Activated CD8-positive, alpha-beta memory T cell treated with anti-CD3 and anti-CD28 coated beads, Interleukin-2, amount 50 U/mL, for 1 hour (primary cell): ENCODE measurements around the gene OR7C1.
"Not testable (repeated sequence)": the region's sequence is repeated elsewhere in the genome, so short reads cannot be mapped to it uniquely, and the experiment has no call there.

Experiments used
- DNase-seq: peaks from one replicate; pipeline ENCODE4 v3.0.0-alpha.2; 2020; ENCODE audit errors: extremely low read depth

Gene OR7C1

DNA sequence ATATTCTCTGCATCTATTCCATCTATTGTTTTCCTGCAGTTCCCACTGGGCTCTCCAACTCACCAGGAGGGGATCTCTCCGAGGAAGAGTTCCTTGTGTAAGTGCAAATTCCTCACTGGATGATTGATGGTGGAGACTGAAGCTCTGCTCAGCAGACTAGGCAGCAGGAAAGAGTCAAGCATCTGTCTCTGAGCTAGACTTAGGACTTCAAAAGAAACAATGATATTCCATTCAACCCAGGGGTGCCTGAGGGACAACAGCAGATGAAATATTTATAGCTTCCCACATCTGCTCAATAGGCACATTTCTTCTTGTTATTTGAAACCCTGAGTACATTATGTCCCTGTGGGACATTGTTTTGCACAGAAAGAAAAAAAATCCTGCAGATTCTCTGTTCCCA is at the start of gene OR7C1, which contains the start of gene OR7A5:
Gene OR7C1, minus strand, starts transcription at position 175 of the 400 bp plus-strand sequence. CDS start 35,049 bp downstream, outside the sequence.
Gene OR7A5, minus strand, starts transcription at position 175 of the 400 bp plus-strand sequence. CDS start 6,944 bp downstream, outside the sequence.
- DNase-seq = no peak

DNA sequence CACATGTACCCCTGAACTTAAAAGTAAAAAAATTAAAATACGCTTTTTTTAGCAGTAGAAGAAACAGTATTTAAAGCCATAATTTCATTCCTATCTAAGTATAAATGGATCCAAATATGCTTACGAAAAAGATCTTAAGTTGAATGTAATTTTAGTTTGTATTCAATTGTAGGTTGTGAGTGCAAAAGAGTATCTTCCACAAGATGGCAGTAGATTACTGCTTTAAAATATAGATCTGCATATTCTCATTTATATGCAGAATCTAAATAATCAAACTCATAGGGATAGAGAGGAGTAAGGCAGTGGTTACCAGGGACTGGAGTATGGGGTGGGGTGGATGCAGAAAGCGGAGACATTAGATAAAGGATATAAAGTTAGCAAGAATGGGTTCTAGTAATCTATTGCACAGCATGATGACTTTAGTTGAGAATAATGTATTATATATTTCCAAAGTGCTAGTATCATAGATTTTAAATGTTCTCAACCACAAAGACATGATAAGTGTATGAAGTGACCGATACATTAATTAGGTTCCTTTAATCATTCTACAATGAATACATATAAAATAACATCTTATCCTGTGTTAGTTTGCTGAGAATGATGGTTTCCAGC is 36.7 kb upstream of the OR7C1 start:
- DNase-seq = no peak

DNA sequence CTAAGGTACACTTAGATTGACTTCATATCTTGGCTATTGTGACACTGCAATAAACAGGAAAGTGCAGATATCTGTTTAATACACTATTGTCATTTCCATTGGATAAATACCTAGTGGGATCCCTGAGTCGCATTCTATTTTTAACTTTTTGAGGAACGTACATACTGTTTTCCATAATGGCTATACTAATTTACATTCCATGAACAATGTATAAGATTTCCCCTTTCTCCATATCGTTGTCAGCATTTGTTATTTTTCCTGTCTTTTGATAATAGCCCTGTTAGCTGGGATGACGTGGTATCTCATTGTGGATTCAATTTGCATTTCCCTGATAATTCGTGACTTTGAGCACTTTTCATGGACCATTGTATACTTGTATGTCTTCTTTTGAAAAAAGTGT is 33.5 kb upstream of the OR7C1 start:
- DNase-seq = no peak

DNA sequence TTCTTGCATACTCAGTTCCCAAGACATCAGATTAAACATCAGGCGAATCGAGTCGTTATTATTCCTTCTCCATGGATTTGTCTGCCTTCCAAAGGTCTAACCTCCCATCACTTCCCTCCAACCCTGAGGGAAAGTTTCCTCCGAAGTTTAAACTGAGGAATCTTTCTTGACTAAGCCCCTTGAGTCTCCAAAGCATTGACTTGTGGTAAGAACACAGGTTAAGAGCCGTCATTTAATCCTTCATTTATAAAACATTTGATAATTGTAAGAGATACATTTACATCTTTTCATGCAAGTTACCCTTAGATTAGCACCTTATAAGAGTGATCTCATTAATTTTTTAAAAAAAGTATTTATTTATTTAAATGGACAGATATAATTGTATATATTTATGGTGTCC is 13.8 kb upstream of the OR7C1 start, which contains the start of gene OR7A10:
Gene OR7A10, minus strand, starts transcription at position 101 of the 400 bp plus-strand sequence. CDS start 7,045 bp downstream, outside the sequence.
- no peak for DNase-seq

DNA sequence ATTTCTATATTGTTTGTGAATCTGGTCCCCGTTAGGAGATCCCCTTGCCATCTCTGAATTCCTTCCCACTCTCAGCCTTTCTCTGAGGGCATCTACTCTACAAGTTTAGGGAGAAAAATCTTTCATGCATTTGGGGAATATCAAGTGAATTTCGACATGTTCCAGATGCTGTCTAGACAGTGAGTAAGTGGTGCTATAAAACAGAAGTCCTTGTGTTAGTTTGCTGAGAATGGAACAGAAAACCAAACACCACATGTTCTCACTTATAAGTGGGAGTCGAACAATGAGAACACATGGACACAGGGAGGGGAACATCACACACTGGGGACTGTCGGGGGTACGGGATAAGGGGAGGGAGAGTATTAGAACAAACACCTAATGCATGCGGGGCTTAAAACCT is 8.6 kb upstream of the OR7C1 start:
- DNase-seq = no peak

DNA sequence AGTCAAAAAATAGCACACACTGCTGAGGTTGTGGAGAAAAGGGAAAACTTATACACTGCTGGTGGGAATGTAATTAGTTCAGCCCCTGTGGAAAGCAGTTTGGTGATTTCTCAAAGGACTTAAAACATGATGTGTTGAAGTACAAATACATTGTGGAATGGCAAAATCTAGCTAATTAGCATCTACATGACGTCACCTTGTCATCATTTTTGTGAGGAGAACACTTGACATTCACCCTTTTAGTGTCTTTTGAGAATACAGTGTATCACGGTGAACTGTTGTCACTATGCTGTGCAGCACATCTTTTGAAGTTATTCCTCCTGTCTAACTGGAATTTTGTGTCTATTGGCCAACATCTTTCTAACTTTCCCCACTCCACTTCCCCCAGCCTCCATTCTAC is 8.2 kb upstream of the OR7C1 start:
- DNase-seq = no peak

DNA sequence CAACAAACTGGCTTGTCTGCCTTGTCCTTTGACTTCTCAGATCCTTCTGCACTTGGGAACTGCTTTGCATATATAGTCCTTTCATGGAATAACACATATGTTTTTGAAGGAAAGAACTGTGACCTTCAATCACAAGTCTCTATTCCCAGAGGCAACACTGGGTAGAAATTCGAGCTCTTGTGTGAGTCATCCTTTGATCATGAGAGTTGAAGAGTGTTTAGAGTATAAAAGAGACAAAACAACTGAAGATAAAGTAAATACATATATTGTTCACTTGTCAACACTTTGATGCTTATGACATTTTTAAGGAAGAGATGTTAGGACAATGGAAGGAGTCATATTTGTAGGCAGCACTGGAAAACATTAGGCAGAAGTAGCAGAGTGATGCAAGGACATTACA is 5.2 kb upstream of the OR7C1 start:
- no peak for DNase-seq

DNA sequence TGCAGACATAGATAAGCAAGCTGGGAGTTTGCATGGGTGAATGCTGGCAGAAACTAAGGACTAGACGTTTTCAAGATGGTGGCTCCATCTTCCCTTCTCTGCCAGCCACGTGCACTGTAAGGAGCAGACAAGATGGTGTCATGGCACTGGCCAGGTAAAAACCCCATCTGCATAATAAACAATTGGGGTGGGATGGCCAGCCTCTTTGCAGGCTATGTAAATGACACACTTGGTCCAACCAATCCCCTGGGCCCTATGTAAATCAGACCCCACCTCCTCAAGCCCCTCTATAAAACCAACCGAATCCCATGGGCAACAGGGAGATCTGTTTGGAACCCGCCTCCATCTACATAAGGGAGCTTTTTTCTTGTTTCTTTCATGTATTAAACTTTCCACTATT is 2.4 kb upstream of the OR7C1 start:
- DNase-seq = no peak

DNA sequence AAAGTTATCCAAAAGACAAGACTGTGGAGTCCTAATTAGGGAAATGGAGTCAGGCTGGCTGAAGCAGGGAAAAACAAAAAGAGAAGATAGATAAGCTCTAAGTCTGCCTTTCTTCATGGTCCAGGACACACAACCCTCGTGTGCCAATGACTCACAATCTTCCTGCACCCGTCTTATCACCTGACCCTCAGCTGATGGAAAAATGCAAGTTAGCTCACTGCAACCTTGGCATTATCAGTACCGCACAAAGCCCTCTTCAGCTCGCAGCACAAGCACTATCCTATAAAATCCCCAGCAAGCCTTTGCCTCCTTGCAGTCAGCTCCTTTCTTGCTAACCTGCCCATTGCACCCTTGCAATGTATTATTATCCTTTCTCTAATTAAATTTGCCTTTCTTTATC is 4.3 kb downstream of the OR7C1 start:
- DNase-seq = no peak

DNA sequence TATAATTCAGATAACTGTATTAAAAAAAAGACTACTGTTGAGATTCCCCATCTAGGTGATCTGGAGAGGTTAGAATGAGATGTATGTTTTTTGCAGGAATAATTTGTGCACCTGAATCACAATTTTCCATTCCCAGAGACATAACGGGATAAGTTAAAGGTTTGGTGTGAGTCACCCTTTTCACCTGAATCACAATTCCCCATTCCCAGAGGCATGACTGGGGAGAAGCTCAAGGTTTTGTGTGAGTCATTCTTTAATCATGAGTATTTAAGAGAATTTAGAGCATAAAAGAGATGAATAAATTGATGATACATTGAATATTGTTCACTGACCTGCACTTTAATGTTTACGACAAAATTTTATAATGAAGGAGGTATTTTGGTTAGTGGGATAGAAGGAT is 9.0 kb downstream of the OR7C1 start:
- DNase-seq = no peak

DNA sequence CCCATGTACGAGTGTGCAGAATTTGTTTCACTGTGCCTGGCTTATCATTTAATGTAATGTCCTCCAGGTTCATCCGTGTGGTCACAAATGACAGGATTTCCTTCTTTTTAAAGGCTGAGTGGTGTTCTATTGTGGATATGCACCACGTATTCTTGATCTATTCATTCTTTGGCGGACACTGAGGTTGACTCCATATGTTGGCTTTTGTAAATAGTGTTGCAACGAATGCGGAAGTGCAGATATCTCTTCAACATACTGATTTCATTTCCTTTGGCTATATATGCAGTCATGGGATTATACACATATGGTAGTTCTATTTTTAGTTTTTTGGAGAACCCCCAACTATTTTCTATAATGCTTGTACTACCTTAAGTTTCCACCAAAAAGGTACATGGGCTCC is 13.0 kb downstream of the OR7C1 start:
- DNase-seq = no peak

DNA sequence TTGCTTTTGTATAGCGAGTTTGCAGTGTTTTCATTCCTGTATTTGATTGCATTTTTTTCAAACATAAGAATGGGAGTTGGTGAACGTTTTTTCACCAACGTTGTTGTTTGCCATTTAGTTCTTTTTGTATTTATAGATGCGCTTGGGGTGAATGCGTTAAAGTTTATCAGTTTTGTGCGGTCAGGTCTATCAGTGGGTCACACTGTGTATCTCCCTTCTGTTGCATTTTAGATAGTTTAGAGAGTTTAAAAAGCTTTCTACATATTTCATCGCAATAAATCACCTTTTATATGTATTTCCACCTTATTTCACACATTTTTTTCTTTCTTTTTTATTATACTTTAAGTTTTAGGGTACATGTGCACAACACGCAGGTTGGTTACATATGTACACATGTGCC is 16.4 kb downstream of the OR7C1 start:
- DNase-seq = no peak

DNA sequence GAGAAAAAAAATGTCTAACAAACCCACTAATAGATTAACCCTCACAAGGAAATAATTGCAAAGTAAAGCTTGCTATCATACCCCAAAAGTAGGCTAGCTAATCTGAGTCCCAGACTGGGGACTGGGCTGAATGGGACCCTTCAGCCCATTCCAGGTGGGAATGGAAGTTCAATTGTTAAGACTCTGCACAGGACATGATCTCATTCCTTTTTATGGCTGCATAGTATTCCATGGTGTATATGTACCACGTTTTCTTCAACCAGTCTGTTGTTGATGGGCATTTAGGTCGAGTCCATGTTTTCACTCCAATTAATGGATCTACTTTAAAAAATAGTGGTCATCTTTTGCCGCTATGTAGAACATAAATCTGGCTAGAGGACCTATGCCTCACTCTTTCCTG is 17.9 kb downstream of the OR7C1 start:
- no peak for DNase-seq

DNA sequence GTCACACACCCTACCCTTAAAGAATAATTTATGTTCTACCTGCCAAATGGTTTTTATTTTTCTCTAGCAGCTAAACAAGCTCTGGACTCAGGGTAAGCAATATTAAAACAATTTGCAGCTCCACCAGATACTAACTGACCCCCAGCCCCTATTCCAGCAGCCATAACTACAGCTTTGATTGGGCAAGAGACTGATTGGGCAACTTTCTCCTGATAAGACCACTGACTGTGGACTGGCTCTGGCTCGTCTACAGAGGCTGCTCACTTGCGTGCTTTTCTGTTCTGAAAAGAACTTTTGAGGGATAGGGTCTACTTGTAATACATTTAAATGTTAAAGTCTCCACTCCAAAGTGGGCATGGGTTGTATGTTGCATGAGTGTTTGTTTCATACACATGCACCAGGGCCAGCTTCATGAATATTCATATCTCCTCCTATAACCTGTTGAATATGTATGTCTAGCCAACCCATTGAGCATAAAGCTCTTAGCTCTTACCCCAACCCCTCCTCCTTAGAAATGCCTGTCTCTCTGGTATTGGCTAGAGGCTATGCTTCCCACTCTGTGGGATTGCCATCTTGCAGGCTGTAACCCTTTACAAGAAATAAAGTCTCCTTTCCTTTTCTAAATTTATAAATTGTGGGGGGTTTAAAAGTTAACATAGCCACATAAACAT is 19.9 kb downstream of the OR7C1 start:
- no peak for DNase-seq

DNA sequence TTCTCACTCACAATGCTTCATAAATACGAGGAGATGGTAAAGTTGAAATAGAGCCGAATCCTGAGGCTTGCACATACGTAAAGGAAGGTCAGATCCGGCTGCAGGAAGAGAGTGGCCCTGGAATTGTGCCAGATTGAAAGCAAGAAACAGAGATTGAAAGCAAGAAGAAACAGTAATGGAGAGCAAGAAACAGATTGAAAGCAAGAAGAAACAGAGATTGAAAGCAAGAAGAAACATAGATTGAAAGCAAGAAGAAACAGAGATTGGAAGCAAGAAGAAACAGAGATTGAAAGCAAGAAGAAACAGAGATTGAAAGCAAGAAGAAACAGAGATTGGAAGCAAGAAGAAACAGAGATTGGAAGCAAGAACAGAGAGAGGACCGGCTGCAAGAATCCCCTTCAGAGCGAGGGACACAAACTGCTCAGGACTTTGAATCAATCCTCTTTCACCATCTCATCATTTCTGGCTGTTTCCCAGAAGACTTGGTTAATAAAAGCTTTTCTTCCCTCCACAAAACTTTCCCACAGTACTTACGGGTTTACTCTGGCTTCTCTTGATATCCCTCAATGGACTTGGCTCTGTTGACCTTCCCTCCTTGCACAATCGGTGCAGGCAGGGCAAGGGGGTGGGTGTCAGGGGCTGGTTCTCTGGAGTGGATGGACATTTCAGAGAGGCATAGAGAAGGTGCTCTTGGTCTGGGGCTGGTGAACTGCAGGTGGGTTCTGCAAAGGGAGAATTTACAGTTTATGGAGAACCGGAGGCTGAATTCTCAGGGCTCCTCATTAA is 25.5 kb downstream of the OR7C1 start:
- DNase-seq = no peak

DNA sequence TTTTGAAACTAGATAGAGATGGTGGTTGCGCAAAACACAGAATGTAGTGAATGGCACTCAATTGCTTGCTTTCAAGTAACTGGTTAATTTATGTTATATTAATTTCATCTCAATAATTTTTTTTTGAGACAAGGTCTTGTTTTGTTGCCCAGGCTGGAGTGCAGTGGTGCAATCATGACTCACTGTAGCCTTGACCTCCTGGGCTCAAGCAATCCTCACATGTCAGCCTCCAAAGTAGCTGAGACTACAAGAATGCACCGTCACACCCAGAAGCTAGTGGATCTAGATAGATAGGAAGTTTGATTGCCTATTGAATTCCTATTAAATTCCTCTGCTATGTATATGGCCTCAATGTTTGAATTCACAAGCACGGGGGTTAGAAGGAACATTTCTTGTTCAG is 30.2 kb downstream of the OR7C1 start:
- no peak for DNase-seq

DNA sequence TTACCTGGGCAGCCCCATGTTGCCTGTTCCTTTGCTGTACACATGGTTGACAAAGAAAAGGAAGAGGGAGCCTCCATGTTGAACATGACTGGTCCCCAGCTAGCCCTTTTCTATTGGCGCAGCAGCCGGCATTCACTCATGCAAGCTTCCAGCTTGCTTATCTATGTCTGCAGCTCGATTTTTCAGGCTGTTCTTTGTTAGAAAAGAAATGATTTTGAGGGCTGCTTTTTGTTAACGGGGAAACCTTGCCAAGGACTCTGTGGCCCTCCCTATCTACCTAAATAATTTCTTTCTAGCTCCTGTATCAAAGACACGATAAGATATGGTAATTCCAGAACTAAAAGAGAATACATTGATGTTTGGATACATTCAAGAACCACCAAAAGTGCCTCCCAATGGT is 36.2 kb downstream of the OR7C1 start:
- no peak for DNase-seq

DNA sequence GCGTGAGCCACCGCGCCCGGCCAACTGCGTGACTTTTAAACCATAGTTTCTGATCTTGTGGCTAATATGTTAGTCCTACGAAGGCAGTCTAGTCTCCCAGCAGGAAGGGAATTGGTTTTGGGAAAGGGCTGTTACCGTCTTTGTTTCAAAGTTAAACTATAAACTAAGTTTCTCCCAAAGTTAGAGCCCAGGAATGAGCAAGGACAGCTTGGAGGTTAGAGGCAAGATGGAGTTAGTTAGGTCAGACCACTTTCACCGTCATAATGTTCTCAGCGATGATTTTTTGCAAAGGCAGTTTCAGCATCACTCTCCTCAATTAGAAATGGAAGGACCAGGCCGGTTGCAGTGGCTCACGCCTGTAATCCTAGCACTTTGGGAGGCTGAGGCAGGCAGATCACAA is 39.0 kb downstream of the OR7C1 start:
- DNase-seq = no peak

DNA sequence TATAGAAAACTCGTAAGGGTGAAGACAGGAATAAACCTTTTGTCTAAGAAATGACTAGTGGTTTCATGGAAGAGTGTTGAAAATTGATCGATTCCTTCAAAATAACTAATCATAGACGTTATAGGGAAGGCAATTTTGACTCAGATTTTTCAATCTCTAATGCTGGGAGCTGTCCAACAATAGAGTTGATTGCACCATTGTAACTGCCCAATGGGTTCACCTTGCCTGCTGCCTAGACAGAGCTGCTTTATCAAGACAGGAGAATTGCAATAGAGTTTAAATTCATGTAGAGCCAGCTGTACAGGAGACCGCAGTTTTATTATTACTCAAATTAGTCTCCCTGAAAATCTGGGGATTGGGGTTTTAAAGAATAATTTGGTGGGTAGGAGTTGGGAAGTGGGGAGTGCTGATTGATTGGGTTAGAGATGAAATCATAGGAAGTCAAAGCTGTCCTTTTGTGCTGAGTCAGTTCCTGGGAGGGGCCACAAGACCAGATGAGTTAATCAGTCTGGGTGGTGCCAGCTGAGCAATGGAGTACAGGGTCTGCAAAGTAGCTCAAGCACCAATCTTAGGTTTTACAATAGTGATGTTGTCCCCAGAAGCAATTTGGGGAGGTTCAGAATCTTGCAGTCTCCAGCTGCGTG is 39.8 kb downstream of the OR7C1 start:
- DNase-seq = no peak

DNA sequence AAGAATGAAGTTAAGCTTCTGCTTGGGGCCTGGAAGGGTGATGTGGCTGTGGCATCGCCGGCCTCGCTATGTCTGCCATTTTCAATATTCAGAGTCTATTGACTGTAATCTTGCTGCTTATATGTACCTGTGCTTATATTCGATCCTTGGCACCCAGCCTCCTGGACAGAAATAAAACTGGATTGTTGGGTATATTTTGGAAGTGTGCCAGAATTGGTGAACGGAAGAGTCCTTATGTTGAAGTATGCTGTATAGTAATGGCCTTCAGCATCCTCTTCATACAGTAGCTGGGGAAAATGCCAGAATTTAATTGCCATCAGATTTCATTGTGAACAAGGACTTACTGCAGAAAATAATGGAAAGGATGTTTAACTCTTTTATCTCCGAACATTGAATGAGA is 42.7 kb downstream of the OR7C1 start:
- DNase-seq = not testable (repeated sequence)

DNA sequence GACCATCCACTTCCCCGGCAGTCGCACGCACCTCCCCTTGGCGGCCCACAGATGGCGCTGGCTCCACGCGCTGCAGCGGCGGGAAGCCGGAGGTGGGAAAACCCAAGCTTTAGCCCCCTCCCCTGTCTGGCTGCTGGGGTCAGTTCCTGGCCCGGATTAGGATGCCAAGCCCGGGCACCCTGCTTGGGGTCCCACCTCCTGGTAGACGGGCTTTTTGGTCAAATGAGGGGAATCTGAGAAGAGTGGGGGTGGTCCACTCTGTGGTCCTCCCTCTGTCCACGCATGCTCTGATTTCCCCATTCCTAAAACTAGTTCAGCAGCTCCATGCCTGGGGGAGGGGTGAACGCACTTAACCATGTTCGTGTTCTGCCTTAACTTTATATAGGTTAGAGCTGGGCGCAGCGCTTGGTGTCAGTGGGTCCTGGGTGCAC is 48.5 kb downstream of the OR7C1 start:
- DNase-seq = no peak

DNA sequence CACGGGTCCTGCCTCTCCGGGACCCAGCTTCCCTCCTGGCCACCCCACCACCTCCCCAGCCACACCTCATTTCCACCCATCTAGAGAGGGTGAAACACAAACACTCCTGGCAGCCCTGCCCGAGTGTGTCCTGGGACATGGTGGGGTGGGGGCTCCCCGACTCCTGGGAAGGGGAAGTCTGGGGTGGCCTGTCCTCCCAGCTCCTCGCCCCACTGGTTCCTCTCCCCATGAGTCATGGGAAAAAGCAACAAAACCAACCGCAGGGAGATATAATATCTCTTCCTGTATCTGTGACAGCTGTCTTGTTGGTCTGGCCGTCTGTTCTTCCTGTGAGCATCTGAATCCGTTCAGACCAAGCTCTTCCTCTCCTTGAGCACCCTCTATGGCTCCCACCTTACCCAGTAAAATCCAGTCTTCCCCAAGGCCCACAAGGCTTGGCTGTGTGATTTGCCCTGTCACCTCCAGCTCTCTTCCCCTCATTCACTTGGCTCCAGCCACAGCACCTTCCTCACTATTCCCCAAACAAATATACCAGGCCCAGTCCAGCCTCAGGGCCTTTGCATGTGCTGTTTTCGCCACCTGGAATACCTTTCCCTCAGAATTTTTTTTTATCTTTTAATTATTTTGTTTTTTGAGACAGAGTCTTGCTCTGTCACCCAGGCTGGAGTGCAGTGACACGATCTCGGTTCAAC is 49.7 kb downstream of the OR7C1 start:
- DNase-seq = not testable (repeated sequence)
